ENCODE results near the gene CD3E.

DNA sequence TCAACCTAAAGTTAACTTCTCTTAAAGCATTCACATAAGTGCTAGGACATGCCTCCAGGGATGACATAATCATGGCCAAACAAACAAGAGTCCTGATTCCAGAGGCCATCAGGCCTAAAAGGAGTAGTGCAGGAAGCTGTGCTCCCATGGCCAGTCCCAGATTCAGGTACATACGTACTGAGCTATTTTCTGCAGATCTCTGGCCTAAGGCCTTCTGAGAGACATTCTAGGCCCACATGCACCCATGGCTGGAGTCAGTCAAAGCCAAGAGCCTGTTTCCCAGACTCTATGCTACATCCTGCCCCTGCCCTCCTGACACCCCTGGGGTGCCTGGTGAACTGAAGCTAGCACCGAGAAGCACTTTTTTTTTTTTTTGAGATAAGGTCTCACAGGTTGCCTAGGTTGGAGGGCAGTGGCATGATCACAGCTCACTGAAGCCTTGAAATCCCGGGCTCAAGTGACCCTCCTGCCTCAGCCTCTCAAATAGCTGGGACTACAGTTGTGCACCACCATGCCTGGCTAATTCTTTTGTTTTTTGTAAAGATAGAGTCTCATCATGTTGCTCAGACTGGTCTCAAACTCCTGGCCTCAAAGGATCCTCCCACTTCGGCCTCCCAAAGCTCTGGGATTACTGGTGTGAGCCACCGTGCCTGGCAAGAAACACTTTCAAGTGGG lies 37.4 kb downstream of the CD3E start:
- TF ChIP-seq, protein P1, sequence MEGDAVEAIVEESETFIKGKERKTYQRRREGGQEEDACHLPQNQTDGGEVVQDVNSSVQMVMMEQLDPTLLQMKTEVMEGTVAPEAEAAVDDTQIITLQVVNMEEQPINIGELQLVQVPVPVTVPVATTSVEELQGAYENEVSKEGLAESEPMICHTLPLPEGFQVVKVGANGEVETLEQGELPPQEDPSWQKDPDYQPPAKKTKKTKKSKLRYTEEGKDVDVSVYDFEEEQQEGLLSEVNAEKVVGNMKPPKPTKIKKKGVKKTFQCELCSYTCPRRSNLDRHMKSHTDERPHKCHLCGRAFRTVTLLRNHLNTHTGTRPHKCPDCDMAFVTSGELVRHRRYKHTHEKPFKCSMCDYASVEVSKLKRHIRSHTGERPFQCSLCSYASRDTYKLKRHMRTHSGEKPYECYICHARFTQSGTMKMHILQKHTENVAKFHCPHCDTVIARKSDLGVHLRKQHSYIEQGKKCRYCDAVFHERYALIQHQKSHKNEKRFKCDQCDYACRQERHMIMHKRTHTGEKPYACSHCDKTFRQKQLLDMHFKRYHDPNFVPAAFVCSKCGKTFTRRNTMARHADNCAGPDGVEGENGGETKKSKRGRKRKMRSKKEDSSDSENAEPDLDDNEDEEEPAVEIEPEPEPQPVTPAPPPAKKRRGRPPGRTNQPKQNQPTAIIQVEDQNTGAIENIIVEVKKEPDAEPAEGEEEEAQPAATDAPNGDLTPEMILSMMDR (IDR thresholded peaks at IDR 0.05; ENCODE audit: insufficient read depth, low read length, poor library complexity, severe bottlenecking), result no peak
- TF ChIP-seq EZH2phosphoT487 (conservative IDR thresholded peaks at IDR 0.05; ENCODE audit: low read length), result no peak
